Gastrocnemius medialis (tissue), 4 donors: Measurements from ENCODE around the gene PRCD. TPM values are rescaled to one million over a fixed set of nuclear protein-coding genes. Genes with fewer than 3 reads are reported as not detected.

Experiments
- ATAC-seq, 2 donors: fragments of 150-250 bp; one replicate each; pipeline ENCODE4 v1.9.1; 2016
- DNase-seq, 2 donors: peaks; one replicate each; pipeline ENCODE4 v3.0.0-alpha.2; 2019
- H3K27ac ChIP-seq, 4 donors: fragments of 200-600 bp; sonication (generic); 1 replicate in 1 of 4; 2 replicates in 3 of 4; pipeline ENCODE4 v1.5.1; 2016 to 2018; ENCODE audit warnings: mild to moderate bottlenecking in 2 of 4, moderate library complexity in 1 of 4
- H3K27me3 ChIP-seq, 3 donors: fragments of 200-600 bp; sonication (generic) in 2 of 3; 1 replicate in 1 of 3; 2 replicates in 2 of 3; pipeline versions ENCODE4 v1.5.1 to v1.6.0; 2016 to 2019; ENCODE audit warnings: mild to moderate bottlenecking in 1 of 3, moderate library complexity in 1 of 3
- H3K36me3 ChIP-seq, 2 donors: fragments of 200-600 bp; sonication (generic) in 1 of 2; one replicate each; pipeline ENCODE4 v1.5.1; 2017 to 2018
- H3K4me1 ChIP-seq, 2 donors: fragments of 200-600 bp; sonication (generic) in 1 of 2; one replicate each; pipeline ENCODE4 v1.5.1; 2016 to 2017; ENCODE audit warnings: mild to moderate bottlenecking in 2 of 2
- H3K4me3 ChIP-seq, 4 donors: fragments of 200-600 bp; sonication (generic) in 3 of 4; 1 replicate in 1 of 4; 2 replicates in 3 of 4; pipeline ENCODE4 v1.5.1; 2016 to 2019; ENCODE audit warnings: mild to moderate bottlenecking in 2 of 4
- H3K9me3 ChIP-seq, 3 donors: fragments of 200-600 bp; sonication (generic) in 2 of 3; 1 replicate in 1 of 3; 2 replicates in 2 of 3; pipeline ENCODE4 v1.5.1; 2016 to 2019
- CTCF ChIP-seq, 5 experiments: fragments of 450-650 bp in 3 of 5; fragments of 200-600 bp in 2 of 5; sonication (generic) in 2 of 5; IDR thresholded peaks in 4 of 5; conservative IDR thresholded peaks in 1 of 5; 1 replicate in 4 of 5; 2 replicates in 1 of 5; pipeline ENCODE4 v1.5.1; 2016 to 2019; ENCODE audit warnings: antibody characterized with exemption in 5 of 5, mild to moderate bottlenecking in 3 of 5, moderate library complexity in 3 of 5
- POLR2A ChIP-seq, 2 donors: fragments of 450-650 bp; IDR thresholded peaks; one replicate each; pipeline ENCODE4 v1.6.1; 2017; ENCODE audit warnings: antibody characterized with exemption in 2 of 2, mild to moderate bottlenecking in 2 of 2, moderate library complexity in 2 of 2
- in situ Hi-C, 4 donors: fragments of 200-750 bp; cut with MboI; loops; one replicate each; pipeline versions ENCODE4 v1.15.0 to v1.8.0; 2017; ENCODE audit warnings: low sequenced_read_pairs in 4 of 4
- intact Hi-C: fragments of 100-400 bp; cut with DNase I; formaldehyde crosslinking; loops from one replicate; pipeline ENCODE4 v1.15.1; 2023; ENCODE audit warnings: low total_unique reads
- total RNA-seq, 4 donors: library from RNA; depleted of rRNA; stranded (reverse); fragments of >200 nt; gene quantifications; one replicate each; pipeline versions ENCODE4 v1.1.0 to v1.2.3, GENCODE V29; 2016

Gene PRCD
- total RNA-seq, 4 donors from 2014 or later = 0.33 to 3.7 (median 1.1) TPM; not detected in 1

GRCh38 chr17:76579281-76579680 is 39.4 kb downstream of the PRCD start:
- Histone ChIP-seq H3K27me3 (no peaks in the 10 kb centered on the region), H3K4me1 (peaks cover 14 to 18% of the 10 kb centered on the region in 2 donors), H3K9me3 (no peaks in the 10 kb centered on the region), H3K4me3 (no peak overlapping the region), H3K27ac (no peak overlapping the region), H3K36me3 (no peaks in the 10 kb centered on the region)
- TF ChIP-seq CTCF (IDR thresholded peaks at IDR 0.05 in 4 of 5, conservative IDR thresholded peaks at IDR 0.05 in 1 of 5) (no peak), POLR2A (IDR thresholded peaks at IDR 0.05) (no peak)
- no peak for ATAC-seq
- in situ Hi-C loops = no loop called here
- intact Hi-C loops = no loop called here
- no peak for DNase-seq

GRCh38 chr17:76581515-76581914 is 41.7 kb downstream of the PRCD start:
- H3K4me1 ChIP-seq = peaks cover 18 to 23% of the 10 kb centered on the region in 2 donors
- in situ Hi-C loops (loop anchor here in 1 of 4 donors (10.0 kb wide), 1 partner anchor 57 kb away; no protein-coding TSS in a partner anchor), intact Hi-C loops (loop anchor here (2.0 kb wide), 1 partner anchor 17 kb away; no protein-coding TSS in a partner anchor)
- H3K27ac ChIP-seq = peak overlapping the region; percentile 15 to 77 (median 74)
- no peaks in the 10 kb centered on the region for H3K36me3 ChIP-seq
- no peak for DNase-seq
- H3K4me3 ChIP-seq = no peak overlapping the region
- H3K9me3 ChIP-seq = no peaks in the 10 kb centered on the region
- TF ChIP-seq CTCF (IDR thresholded peaks at IDR 0.05 in 4 of 5, conservative IDR thresholded peaks at IDR 0.05 in 1 of 5) (no peak), POLR2A (IDR thresholded peaks at IDR 0.05) (no peak)
- ATAC-seq = no peak
- no peaks in the 10 kb centered on the region for H3K27me3 ChIP-seq

- Histone ChIP-seq H3K4me3 (no peak overlapping the region), H3K36me3 (no peaks in the 10 kb centered on the region), H3K4me1 (peaks cover 18 to 23% of the 10 kb centered on the region in 2 donors), H3K27me3 (no peaks in the 10 kb centered on the region), H3K27ac (peak overlapping the region in 1 of 4 donors; percentile 35), H3K9me3 (no peaks in the 10 kb centered on the region)
- ATAC-seq (no peak), DNase-seq (no peak)
- TF ChIP-seq POLR2A (IDR thresholded peaks at IDR 0.05) (no peak), CTCF (IDR thresholded peaks at IDR 0.05 in 4 of 5, conservative IDR thresholded peaks at IDR 0.05 in 1 of 5) (no peak)
- intact Hi-C loops (no loop called here), in situ Hi-C loops (loop anchor here in 1 of 4 donors (10.0 kb wide), 1 partner anchor 58 kb away; no protein-coding TSS in a partner anchor)
Observed at GRCh38 chr17:76582660-76583059, 42.8 kb downstream of the PRCD start.

GRCh38 chr17:76584427-76585032 is 44.7 kb downstream of the PRCD start:
- Histone ChIP-seq H3K27me3 (peaks cover 0 to 3% (median 0%) of the 10 kb centered on the region in 3 donors), H3K9me3 (no peaks in the 10 kb centered on the region), H3K4me3 (peak overlapping the region; percentile 64 to 87 (median 78)), H3K36me3 (no peaks in the 10 kb centered on the region), H3K4me1 (peaks cover 18 to 23% of the 10 kb centered on the region in 2 donors), H3K27ac (peak overlapping the region; percentile 61 to 84 (median 72))
- intact Hi-C loops = loop anchor here (1.0 kb wide), 1 partner anchor 27 kb away; no protein-coding TSS in a partner anchor
- peak; percentile 5 to 7 for ATAC-seq
- no peak for DNase-seq
- no peak for TF ChIP-seq POLR2A (IDR thresholded peaks at IDR 0.05)
- TF ChIP-seq CTCF (IDR thresholded peaks at IDR 0.05 in 4 of 5, conservative IDR thresholded peaks at IDR 0.05 in 1 of 5) = no peak
- in situ Hi-C loops = loop anchor here in 1 of 4 donors (10.0 kb wide), 1 partner anchor 60 kb away; no protein-coding TSS in a partner anchor
